BJ (cell line): Measurements from ENCODE around the gene SAMD9L. TPM values are rescaled to one million over a fixed set of nuclear protein-coding genes. Genes with fewer than 3 reads are reported as not detected.

Source experiments
- CTCF ChIA-PET: fragments of 350-600 bp; formaldehyde crosslinking; extraction: SDS; loops from one replicate; lab custom pipeline; 2021; ENCODE audit warnings: antibody characterized with exemption, inconsistent platforms; lab: Yijun Ruan, JAX
- POLR2A ChIA-PET: fragments of 300-600 bp; sonication (Branson Sonifier 250); formaldehyde crosslinking; extraction: SDS; loops from one replicate; lab custom pipeline; 2021; ENCODE audit warnings: antibody characterized with exemption; lab: Charles Lee
- DNase-seq: peaks from one replicate; pipeline ENCODE4 v3.0.0-alpha.2; 2011; ENCODE audit warnings: low read depth
- H3K27me3 ChIP-seq: 2 replicates; pipeline ENCODE4 v1.6.0; 2011; ENCODE audit warnings: low read length; ENCODE audit not compliant: control insufficient read depth, insufficient read depth
- H3K36me3 ChIP-seq: 2 replicates; pipeline ENCODE4 v1.5.1; 2011; ENCODE audit warnings: low read length; ENCODE audit not compliant: control insufficient read depth, insufficient read depth
- H3K4me3 ChIP-seq: 2 replicates; pipeline ENCODE4 v1.5.1; 2011; ENCODE audit warnings: low read depth, mild to moderate bottlenecking, control low read depth, low read length
- polyA plus RNA-seq: library from polyadenylated mRNA; depleted of rRNA; stranded (reverse); fragments of >200 nt; gene quantifications from 2 replicates; pipeline ENCODE4 v1.2.3, GENCODE V29; 2011; rRNA removed
- TF ChIP-seq, protein P1 (sequence below): IDR thresholded peaks from 2 replicates; pipeline ENCODE4 v1.5.1; 2011; ENCODE audit warnings: low read depth, mild to moderate bottlenecking, control low read depth, inconsistent platforms, low read length, moderate library complexity; ENCODE audit not compliant: insufficient read depth

The SAMD9L gene
- polyA plus RNA-seq, 1 experiment: 2.0 TPM

DNA sequence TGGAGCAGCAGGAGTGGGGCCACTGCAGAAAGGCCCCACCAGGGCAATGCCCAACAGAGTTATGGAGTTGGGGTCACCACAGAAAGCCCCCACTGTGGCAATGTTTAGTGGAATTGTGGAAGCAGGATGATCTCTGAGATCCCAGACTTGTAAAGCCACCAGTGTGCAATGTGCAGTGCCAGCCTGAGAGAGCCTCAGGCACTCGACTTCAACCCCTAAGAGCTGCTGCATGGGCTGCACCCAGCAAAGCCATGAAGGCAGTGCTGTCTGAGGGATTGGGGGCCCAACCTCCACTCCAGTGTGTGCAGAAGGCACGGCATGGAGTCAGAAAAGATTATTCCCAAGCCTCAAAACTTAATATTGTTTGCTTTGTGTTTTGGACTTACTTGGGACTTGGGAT lies 50.8 kb downstream of the SAMD9L start:
- ChIA-PET CTCF (no interaction called here), POLR2A (no interaction called here)

DNA sequence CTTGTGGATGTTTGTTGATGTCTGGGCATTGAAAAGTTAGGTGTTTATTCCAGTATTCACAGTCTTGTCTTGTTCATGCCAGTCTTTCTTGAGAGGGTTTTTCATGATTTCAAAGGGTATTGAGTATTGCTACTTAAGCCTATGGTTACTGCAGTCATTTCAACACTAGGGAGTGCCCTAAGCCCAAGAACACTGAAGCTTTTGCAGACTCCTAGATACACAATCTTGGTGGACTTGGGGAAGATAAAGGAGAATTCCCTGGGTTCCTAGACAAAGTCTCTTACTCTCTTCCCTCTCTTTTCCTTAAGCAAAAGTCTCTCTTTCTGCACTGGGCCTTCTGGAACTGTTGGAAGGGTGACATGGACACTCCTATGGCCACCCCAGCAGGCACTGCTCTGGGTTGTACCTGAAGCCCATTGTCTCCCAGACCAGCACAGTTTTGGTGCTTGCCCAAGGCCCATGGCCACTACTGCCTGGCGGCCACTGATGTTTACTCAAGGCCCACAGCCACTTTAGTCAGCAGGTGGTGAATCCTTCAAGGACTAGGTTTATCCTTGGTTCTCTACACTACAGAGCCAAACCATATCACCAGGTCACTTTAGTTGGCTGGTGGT lies 55.3 kb downstream of the SAMD9L start:
- no peak for DNase-seq
- no peaks in the 10 kb centered on the region for H3K36me3 ChIP-seq
- POLR2A ChIA-PET: no interaction called here
- H3K4me3 ChIP-seq: no peak overlapping the region
- no peaks in the 10 kb centered on the region; the same call in 1 of the 2 replicates for H3K27me3 ChIP-seq
- TF ChIP-seq, protein P1, sequence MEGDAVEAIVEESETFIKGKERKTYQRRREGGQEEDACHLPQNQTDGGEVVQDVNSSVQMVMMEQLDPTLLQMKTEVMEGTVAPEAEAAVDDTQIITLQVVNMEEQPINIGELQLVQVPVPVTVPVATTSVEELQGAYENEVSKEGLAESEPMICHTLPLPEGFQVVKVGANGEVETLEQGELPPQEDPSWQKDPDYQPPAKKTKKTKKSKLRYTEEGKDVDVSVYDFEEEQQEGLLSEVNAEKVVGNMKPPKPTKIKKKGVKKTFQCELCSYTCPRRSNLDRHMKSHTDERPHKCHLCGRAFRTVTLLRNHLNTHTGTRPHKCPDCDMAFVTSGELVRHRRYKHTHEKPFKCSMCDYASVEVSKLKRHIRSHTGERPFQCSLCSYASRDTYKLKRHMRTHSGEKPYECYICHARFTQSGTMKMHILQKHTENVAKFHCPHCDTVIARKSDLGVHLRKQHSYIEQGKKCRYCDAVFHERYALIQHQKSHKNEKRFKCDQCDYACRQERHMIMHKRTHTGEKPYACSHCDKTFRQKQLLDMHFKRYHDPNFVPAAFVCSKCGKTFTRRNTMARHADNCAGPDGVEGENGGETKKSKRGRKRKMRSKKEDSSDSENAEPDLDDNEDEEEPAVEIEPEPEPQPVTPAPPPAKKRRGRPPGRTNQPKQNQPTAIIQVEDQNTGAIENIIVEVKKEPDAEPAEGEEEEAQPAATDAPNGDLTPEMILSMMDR: peak; percentile 63
- CTCF ChIA-PET: interaction anchor here (0.6 to 3.1 kb wide), 7 partner anchors 92 to 282 kb away, joined by 3 to 22 read pairs (median 4); partner anchors contain the start of genes HEPACAM2 and VPS50

More for the DNA sequence above, 50.8 kb downstream of the SAMD9L start:
- Histone ChIP-seq H3K4me3 (no peak overlapping the region), H3K27me3 (no peaks in the 10 kb centered on the region), H3K36me3 (no peaks in the 10 kb centered on the region)
- no peak for DNase-seq
- TF ChIP-seq, protein P1: no peak

Other genes with a start within 250 kb of the SAMD9L start
- 2.8 and 6.8 TPM in 2 replicates for gene SAMD9, start 30.4 kb downstream of the SAMD9L start, polyA plus RNA-seq
- gene HEPACAM2, start 78.1 kb upstream of the SAMD9L start, polyA plus RNA-seq: not detected in 2 replicates
- 10.9 and 17.6 TPM in 2 replicates for gene VPS50, start 84.0 kb upstream of the SAMD9L start, polyA plus RNA-seq